NCI-H1436 (cell line): Measurements from ENCODE around the gene PARG.
"Not testable (repeated sequence)": the region's sequence is repeated elsewhere in the genome, so short reads cannot be mapped to it uniquely, and the experiment has no call there.

Experiments used
- DNase-seq: peaks from one replicate; lab custom pipeline; 2025; lab: John Stamatoyannopoulos, UW

PARG gene

DNA sequence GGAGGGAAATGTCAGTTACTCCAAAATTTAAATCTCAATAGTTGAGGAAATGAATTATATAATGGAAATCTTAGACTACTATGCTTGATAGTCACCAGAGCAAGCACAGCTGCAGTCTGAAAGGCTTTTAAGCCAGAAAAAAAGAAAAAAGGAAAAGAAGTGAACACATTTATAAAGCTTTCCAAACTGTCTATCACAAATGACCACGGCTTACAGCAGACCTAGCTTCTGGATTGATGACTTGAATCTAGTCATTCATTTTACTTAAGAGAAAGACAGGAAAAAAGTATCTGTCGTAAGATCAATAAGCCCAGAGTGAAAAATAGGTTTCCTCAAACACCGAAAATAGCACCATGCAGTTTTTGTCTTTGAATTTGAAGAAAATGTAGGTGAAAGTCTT, 111.8 kb downstream of the PARG start:
- DNase-seq: no peak

GRCh38 chr10:49827297-49827696, 114.5 kb downstream of the PARG start:
- DNase-seq: no peak

DNA sequence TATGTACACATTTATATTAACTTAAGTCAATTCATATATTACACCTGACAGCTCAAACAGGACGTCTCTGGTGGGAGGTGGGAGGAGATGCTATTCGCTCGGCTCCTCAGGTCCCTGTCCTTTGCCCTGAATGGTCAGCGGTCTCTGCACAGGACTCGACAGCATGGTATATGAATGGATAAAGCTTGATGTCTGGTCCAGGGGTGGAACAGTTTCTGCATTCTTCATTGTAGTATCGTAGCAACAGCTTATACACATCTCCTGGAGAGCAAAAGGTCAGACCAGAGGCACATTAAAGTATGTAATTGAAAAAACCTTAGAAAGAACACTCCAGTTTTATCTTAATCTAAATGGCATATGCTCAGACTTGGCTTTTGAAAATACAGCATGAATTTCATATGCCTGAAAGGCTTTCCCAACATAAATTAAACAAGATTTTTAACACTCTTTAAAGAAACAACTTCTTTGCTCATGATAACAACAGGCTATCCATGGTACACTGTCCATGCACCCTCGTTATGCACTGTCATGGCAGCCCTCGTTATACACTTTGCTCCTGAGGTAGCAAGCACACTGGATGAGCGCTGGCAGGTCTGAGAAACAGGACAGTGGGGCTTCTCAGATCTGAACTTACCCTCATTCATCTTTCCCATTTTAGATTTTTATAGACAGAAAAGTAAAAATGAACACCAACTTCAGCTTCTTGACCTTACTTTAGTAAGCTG, 122.4 kb downstream of the PARG start:
- no peak for DNase-seq

GRCh38 chr10:49817845-49818244, 124.0 kb downstream of the PARG start:
- no peak for DNase-seq

DNA sequence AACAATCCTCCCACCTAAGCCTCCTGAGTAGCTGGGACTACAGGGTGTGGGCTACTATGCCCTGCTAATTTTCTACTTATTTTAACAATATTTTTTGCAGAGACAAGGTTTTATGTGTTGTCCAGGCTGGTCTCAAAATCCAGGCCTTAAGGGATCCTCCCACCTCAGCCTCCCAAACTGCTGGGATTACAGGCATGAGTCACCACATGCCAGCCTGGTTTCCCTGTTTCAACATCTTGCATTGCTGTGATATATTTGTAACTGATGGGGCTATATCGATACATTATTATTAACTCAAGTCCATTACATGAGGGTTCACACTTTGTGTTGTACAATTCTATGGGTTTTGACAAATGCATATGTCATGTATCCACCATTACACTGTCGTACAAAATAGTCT, 137.8 kb downstream of the PARG start:
- no peak for DNase-seq

- DNase-seq: no peak
Observed at GRCh38 chr10:49798275-49798674, 143.6 kb downstream of the PARG start.

- no peak for DNase-seq
Observed at GRCh38 chr10:49791100-49791499, 150.7 kb downstream of the PARG start.

DNA sequence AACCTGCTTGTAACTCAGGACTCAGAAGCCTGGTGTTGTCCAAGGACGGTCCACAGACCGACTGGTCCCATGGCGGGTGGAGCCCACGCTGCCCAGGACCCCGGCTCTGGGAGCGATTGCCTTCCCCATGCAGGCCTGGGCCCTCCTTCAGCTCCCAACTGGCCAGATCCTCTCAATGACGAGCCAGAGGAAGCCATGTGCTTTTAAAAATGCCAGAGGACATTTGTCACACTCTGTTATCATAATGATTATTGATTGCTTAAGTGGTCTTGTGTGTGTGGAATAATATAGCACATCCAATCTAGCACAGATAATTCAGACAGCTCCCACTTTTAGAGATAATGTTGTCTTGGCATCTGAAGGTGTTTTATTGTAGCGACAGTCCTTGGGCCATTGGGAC, 157.1 kb downstream of the PARG start:
- DNase-seq: no peak

DNA sequence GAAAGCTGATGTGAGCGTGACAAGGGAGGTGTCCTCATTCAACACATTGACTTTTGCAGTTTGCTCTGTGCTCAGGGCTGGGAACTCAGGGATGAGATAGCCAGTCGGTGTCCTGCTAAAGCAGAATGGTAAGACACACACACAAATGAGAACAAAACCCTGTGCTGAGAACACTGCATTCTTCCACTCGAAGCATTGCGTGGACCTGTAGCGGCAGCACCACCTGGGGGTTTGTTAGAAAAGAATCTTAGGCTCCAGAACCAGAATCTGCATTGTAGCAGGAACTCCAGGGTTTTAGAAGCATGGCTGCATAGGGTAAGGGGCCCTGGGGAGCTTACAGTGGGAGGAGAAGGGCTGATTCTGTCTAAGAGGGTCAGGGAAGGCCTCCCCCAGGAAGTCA, 158.2 kb downstream of the PARG start:
- DNase-seq: no peak

DNA sequence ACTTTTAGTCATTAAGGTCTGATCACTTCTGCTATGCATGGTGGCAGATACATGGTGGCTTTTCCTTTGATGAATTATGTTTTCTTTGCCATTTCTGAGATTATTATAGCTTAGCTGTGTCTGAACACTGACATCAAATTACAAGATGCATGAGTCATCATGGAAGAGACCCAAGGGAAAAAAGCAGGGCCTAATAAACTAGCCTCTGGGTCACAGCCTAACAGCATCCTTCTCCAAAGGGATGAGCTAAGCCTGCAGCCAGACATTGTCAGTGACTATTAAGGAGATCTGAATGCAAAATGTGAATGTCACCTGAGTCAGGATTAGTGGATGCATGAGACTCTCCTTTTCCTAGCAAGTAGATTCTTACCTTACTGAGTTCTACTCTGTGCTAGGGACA, 160.6 kb downstream of the PARG start:
- no peak for DNase-seq

DNA sequence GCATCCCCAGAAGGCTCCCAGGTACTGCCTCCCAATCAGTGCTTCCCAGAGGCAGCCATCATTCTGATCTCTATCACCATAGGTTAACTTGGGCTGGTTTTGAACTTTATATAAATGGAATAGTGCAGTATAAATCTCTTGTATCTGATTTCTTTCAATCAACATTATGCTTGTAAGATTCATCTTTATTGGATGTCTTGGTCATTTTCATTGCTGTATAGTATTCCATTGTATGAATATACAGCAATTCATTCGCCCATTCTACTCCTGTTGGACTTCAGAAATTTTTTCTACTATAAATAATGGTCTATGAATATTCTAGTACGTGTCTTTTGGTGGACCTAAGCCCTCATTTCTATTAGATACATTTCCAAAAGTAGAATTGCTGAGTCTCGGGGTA, 163.6 kb downstream of the PARG start:
- no peak for DNase-seq

DNA sequence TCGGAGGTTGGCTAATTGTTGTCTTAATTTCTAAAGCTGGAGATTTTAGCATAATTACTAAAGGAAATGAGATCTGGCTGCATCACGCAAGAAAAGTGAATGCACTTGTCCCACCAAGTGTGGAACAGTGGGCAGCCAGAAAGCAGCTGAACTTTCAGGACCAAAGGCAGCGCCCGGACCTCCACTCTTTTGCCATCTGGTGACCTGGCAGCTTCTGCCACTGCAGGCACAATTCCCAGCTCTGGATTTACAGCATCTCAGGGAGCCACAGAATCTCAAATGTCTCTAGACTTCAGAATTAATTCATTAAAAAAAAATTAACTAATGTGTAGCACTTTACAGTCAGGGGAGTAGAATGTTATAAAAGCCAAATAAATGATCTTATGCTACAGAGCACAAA, 165.0 kb downstream of the PARG start:
- no peak for DNase-seq

GRCh38 chr10:49775014-49775413, 166.8 kb downstream of the PARG start:
- DNase-seq: no peak

- DNase-seq: not testable (repeated sequence)
Observed at GRCh38 chr10:49772944-49773343, 168.9 kb downstream of the PARG start.

DNA sequence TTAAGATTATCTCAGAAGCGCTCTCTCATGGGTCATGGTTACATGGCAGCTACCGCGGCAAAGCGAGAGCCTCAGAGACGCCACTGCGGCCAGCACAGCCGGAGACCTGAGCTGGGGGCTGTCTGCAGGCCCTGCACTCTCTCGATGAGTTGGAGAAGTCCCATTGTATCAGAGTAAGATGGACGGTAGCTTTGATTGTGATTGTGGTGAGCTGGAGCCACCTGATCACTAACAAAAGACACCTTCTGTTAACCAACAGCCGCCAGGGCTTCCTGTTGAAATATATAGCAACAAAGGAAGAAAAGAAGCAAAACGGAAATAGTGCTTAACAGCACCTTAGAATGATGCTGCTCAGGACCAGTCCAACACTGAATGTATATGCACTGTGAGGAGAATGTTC, 170.8 kb downstream of the PARG start:
- DNase-seq: not testable (repeated sequence)

- no peak for DNase-seq
Observed at GRCh38 chr10:49769692-49770091, 172.1 kb downstream of the PARG start.

DNA sequence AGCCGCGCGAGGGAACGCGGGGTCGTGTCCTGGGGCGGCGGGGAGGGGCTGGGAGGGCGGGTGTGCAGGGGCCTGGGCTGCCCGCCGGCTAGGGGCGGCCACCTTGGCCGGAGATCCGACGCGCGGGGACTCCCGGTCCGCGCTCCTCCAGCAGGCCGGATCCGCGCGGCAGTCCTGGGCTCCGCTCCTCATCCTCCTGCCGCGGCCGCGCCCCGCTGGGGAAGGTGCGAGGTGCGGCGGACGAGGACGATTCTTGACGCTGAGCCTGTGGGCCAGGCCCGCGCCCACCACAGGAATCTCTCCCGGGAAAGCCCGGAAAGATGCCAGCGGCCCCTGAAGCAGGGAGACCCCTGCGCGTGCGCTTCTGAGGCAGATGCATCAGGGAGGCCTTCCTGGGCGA, 173.1 kb downstream of the PARG start:
- DNase-seq: no peak

- no peak for DNase-seq
Observed at GRCh38 chr10:49768329-49768728, 173.5 kb downstream of the PARG start.
